Psoas muscle (tissue), 8 donors: ENCODE results near the gene PRPF18. TPM values are rescaled to one million over a fixed set of nuclear protein-coding genes. Genes with fewer than 3 reads are reported as not detected.
"Not testable (repeated sequence)": the region's sequence is repeated elsewhere in the genome, so short reads cannot be mapped to it uniquely, and the experiment has no call there.

Experiments
- ATAC-seq, 4 donors: fragments of 200-7000 bp; cut with Tn5 transposase; one replicate each; pipeline ENCODE4 v1.9.1; 2020; ENCODE audit warnings: moderate library complexity in 3 of 4, mild to moderate bottlenecking in 2 of 4
- DNase-seq, 2 donors: peaks; one replicate each; pipeline ENCODE4 v3.0.0-alpha.2; 2020
- H3K27ac ChIP-seq: fragments of 200-600 bp; one replicate; pipeline ENCODE4 v1.8.0; 2022
- H3K27me3 ChIP-seq, 3 donors: fragments of 200-600 bp in 1 of 3; one replicate each; pipeline versions ENCODE4 v1.6.1 to v1.8.0; 2013 to 2022; ENCODE audit warnings: low read length in 2 of 3, mild to moderate bottlenecking in 2 of 3, moderate library complexity in 1 of 3; ENCODE audit not compliant: insufficient read depth in 3 of 3
- H3K36me3 ChIP-seq, 2 donors: fragments of 200-600 bp in 1 of 2; one replicate each; pipeline versions ENCODE4 v1.6.1 to v1.8.0; 2013 to 2022; ENCODE audit warnings: low read depth in 1 of 2, mild to moderate bottlenecking in 1 of 2, moderate library complexity in 1 of 2; ENCODE audit not compliant: insufficient read depth in 1 of 2
- H3K4me1 ChIP-seq: fragments of 200-600 bp; one replicate; pipeline ENCODE4 v1.8.0; 2022
- H3K4me3 ChIP-seq: fragments of 200-600 bp; one replicate; pipeline ENCODE4 v1.8.0; 2022; ENCODE audit warnings: mild to moderate bottlenecking
- H3K9me3 ChIP-seq: fragments of 200-600 bp; one replicate; pipeline ENCODE4 v1.8.0; 2022
- WGBS, 3 donors: extraction: QIAGEN DNeasy Blood & Tissue Kit; methylation state at CpG; one replicate each; pipeline versions ENCODE4 v1.1.6 to v1.1.7; 2013; 5-methylcytosine and 5-hydroxymethylcytosine counted together
- intact Hi-C, 2 donors: fragments of 100-400 bp; cut with DNase I; formaldehyde crosslinking; loops; one replicate each; pipeline versions ENCODE4 v1.11.0 to v1.14.2; 2022
- long read RNA-seq, 2 donors: library from polyadenylated mRNA; unstranded; transcript quantifications; one replicate each; pipeline ENCODE4 v2.0.0, GENCODE V29; 2021
- polyA plus RNA-seq, 3 donors: library from polyadenylated mRNA; stranded (reverse); fragments of 200-250 nt; gene quantifications; one replicate each; pipeline ENCODE4 v1.2.3, GENCODE V29; 2013
- total RNA-seq, 4 donors: library from RNA; stranded (reverse); fragmentation: NEBNext Ultra II Directional in 2 of 4; extraction: Animal tissue kit (Norgen Biotek cat#: 25700) in 2 of 4; gene quantifications; one replicate each; pipeline versions ENCODE4 v1.2.1 to v1.2.4, GENCODE V29; 2021 to 2023
- TF ChIP-seq, protein P1 (sequence below): fragments of 200-600 bp; IDR thresholded peaks from one replicate; pipeline ENCODE4 v1.8.0; 2022; ENCODE audit warnings: antibody characterized with exemption
- donor health status: healthy with polysubstance abuse.
- donor health status: DM: no; HTN: no; CAD: no; lungs with moderate emphysema.
- donor health status: Bipolar disorder and iron deficiency.
- donor health status: healthy.
- donor health status: DM: yes; HTN: yes; CAD: no.
- donor health status: DM: no; HTN: no; CAD: no.
- donor health status: DM: no; HTN: no; CAD: no.
- donor health status: DM: yes; HTN: yes; CAD: no.

PRPF18 gene, protein sequence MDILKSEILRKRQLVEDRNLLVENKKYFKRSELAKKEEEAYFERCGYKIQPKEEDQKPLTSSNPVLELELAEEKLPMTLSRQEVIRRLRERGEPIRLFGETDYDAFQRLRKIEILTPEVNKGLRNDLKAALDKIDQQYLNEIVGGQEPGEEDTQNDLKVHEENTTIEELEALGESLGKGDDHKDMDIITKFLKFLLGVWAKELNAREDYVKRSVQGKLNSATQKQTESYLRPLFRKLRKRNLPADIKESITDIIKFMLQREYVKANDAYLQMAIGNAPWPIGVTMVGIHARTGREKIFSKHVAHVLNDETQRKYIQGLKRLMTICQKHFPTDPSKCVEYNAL
- total RNA-seq, result 10 to 100 TPM; 16.9 to 22.5 (median 20.2) TPM
- 10 to 100 TPM; 15.1 to 26.4 (median 15.8) TPM for polyA plus RNA-seq
- long read RNA-seq, donor 1, transcript PRPF18-202 (10 exons, 1,717 nt), result major isoform, 5 of 20 reads
- long read RNA-seq, donor 1, partial matches to known transcripts, result 0 of 20 reads
- long read RNA-seq, donor 1, other reads (novel, unspliced or antisense), result 15 of 20 reads
- long read RNA-seq, donor 2, transcript PRPF18-202 (10 exons, 1,717 nt), result major isoform, 6 of 37 reads
- long read RNA-seq, donor 2, partial matches to known transcripts, result 1 of 37 reads
- long read RNA-seq, donor 2, other reads (novel, unspliced or antisense), result 30 of 37 reads

DNA sequence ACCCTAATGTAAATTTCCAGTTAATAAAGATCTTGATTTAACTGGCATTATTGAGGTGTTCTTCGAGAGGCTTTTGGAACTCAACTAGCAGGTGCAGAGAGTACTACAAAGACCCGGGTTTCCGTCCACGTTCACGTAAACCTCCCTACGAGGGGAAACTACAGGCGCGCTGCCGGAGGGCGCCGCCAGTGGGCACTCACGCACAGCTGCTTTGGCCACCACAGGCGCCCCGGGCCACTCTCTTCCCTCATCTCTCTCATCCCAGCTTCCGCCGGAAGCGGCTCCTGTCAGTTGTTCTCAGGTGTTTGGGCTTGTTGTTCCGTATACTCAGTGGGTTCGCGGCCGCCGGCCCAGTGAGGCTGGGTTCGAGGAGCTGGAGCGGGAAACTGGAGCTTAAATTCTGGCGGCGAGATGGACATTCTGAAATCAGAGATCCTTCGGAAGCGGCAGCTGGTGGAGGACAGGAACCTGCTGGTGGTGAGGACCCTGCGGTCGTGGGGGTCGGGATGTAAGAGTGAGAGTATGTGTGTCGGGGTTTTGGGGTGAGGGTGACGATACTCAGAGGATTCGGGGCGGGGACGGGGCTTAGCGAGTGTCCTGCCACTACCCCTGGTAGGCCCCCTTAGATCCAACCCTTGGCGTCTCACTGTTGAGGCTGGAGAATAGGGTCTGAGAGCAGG is at the start of gene PRPF18:
TSS of gene PRPF18 (plus strand) at position 290 of the 680 bp plus-strand sequence. CDS start at position 412, 122 bp downstream.
- H3K36me3 ChIP-seq, result peaks cover 3 to 9% of the 10 kb centered on the region in 2 donors
- ATAC-seq (peak; percentile 100), DNase-seq (peak; percentile 94 to 96)
- H3K9me3 ChIP-seq, result no peaks in the 10 kb centered on the region
- TF ChIP-seq, protein P1, sequence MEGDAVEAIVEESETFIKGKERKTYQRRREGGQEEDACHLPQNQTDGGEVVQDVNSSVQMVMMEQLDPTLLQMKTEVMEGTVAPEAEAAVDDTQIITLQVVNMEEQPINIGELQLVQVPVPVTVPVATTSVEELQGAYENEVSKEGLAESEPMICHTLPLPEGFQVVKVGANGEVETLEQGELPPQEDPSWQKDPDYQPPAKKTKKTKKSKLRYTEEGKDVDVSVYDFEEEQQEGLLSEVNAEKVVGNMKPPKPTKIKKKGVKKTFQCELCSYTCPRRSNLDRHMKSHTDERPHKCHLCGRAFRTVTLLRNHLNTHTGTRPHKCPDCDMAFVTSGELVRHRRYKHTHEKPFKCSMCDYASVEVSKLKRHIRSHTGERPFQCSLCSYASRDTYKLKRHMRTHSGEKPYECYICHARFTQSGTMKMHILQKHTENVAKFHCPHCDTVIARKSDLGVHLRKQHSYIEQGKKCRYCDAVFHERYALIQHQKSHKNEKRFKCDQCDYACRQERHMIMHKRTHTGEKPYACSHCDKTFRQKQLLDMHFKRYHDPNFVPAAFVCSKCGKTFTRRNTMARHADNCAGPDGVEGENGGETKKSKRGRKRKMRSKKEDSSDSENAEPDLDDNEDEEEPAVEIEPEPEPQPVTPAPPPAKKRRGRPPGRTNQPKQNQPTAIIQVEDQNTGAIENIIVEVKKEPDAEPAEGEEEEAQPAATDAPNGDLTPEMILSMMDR, result peak; percentile 97
- peaks cover 22% of the 10 kb centered on the region for H3K4me1 ChIP-seq
- 0% methylated on average over 38 of the region's 38 CpGs for WGBS, 3 donors
- H3K27me3 ChIP-seq, result peaks cover 0 to 12% (median 0%) of the 10 kb centered on the region in 3 donors
- intact Hi-C loops, result no loop called here
- peak within 1 kb of the TSS; percentile 78 for H3K27ac ChIP-seq
- peak within 1 kb of the TSS; percentile 81 for H3K4me3 ChIP-seq

DNA sequence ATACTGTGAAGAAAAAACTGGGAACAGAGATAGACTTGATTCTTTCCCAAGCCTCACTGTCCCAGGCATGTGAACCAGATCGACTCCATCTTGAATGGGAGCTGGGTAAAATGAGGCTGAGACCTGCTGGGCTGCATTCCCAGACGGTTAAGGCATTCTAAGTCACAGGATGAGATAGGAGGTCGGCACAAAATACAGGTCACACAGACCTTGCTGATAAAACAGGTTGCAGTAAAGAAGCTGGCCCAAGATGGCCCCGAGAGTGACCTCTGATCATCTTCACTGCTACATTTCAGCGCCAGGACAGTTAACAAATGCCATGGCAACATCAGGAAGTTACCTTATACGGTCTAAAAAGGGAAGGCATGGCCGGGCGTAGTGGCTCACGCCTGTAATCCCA is 48.8 kb upstream of the PRPF18 start:
- H3K4me1 ChIP-seq, H3K27me3 ChIP-seq, intact Hi-C loops, H3K4me3 ChIP-seq, H3K27ac ChIP-seq, H3K36me3 ChIP-seq, H3K9me3 ChIP-seq, DNase-seq, ATAC-seq: not testable (repeated sequence)
- 62 to 71% (median 69%) methylated on average over 9 of the region's 9 CpGs for WGBS, 3 donors

DNA sequence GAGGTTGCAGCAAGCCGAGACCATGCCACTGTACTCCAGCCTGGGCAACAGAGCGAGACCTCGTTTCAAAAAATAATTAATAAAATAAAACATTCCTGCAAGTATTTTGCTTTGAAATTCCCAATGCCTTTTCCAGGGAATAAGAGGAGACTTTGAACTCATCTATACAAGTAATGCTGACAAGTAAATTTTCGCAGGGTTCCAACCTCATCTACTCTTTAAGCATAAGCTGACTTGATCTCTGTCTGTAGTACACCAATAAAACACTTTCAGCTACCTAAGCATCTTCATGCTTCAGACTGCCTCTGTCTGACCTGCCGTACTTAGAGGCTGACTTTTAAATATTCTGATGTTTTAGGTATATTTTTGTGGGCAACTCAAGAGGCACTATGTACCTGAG is 44.2 kb upstream of the PRPF18 start:
- Histone ChIP-seq H3K36me3 (no peaks in the 10 kb centered on the region), H3K27ac (no peak overlapping the region), H3K9me3 (no peaks in the 10 kb centered on the region), H3K4me1 (no peaks in the 10 kb centered on the region), H3K4me3 (no peak overlapping the region), H3K27me3 (peaks cover 0 to 12% (median 5%) of the 10 kb centered on the region in 3 donors)
- ATAC-seq (no peak), DNase-seq (no peak)
- 86 to 87% (median 87%) methylated on average over 5 of the region's 5 CpGs for WGBS, 3 donors
- TF ChIP-seq, protein P1, result no peak
- intact Hi-C loops, result no loop called here

DNA sequence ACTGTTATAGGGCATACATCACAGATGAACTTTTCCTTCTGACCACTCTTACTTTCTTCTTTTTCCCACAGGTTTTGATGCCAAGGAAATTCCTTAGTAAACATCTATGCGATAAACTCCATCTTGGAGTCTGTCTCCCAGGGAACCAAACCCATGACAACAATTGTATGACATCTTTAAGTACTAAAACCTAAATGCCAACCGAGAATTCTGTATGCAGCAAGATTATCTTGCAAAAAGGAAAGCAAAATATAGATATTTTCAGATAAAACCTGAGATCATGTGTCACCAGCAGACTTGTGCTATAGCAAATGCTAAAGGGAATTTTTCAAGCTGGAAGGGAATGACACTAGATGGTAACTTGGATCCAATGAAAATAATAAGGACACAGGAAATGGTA is 36.0 kb upstream of the PRPF18 start:
- no peaks in the 10 kb centered on the region for H3K4me1 ChIP-seq
- no peak overlapping the region for H3K27ac ChIP-seq
- no peak overlapping the region for H3K4me3 ChIP-seq
- DNase-seq, result no peak
- peaks cover 0 to 6% (median 3%) of the 10 kb centered on the region in 3 donors for H3K27me3 ChIP-seq
- intact Hi-C loops, result no loop called here
- no peaks in the 10 kb centered on the region for H3K36me3 ChIP-seq
- peaks cover 15% of the 10 kb centered on the region for H3K9me3 ChIP-seq
- TF ChIP-seq, protein P1, result no peak
- WGBS, 3 donors, result 71 to 83% (median 79%) methylated on average over 2 of the region's 2 CpGs
- ATAC-seq, result no peak
